WTC11 (cell line): ENCODE measurements around the gene KIRREL3.

Experiments used
- AR ChIP-seq: fragments of 250-450 bp; sonication (Bioruptor Pico); IDR thresholded peaks from 2 replicates; pipeline ENCODE4 v1.9.0; 2021; ENCODE audit warnings: mild to moderate bottlenecking
- ATF6 ChIP-seq: sonication (generic); formaldehyde crosslinking; IDR thresholded peaks from 2 replicates; pipeline ENCODE4 v1.8.1; 2023; ENCODE audit warnings: mild to moderate bottlenecking, missing genetic modification reagents
- CREB1 ChIP-seq: sonication (generic); formaldehyde crosslinking; IDR thresholded peaks from 2 replicates; pipeline ENCODE4 v1.8.0; 2023; ENCODE audit warnings: mild to moderate bottlenecking, missing genetic modification reagents
- CTCF ChIP-seq: fragments of 200-600 bp; IDR thresholded peaks from 2 replicates; pipeline ENCODE4 v1.8.0; 2022; ENCODE audit warnings: antibody characterized with exemption
- E2F1 ChIP-seq: sonication (generic); formaldehyde crosslinking; IDR thresholded peaks from 2 replicates; pipeline ENCODE4 v1.8.0; 2022; ENCODE audit warnings: mild to moderate bottlenecking, missing genetic modification reagents
- ETV6 ChIP-seq: sonication (generic); formaldehyde crosslinking; IDR thresholded peaks from 2 replicates; pipeline ENCODE4 v1.8.1; 2022; ENCODE audit warnings: mild to moderate bottlenecking, missing genetic modification reagents
- IRF1 ChIP-seq: sonication (generic); formaldehyde crosslinking; IDR thresholded peaks from 2 replicates; pipeline ENCODE4 v1.8.0; 2023; ENCODE audit warnings: missing genetic modification reagents
- MAX ChIP-seq: sonication (generic); formaldehyde crosslinking; IDR thresholded peaks from 2 replicates; pipeline ENCODE4 v1.8.0; 2022; ENCODE audit warnings: mild to moderate bottlenecking, missing genetic modification reagents
- PRDM15 ChIP-seq: sonication (generic); formaldehyde crosslinking; IDR thresholded peaks from 2 replicates; pipeline ENCODE4 v1.8.0; 2022; ENCODE audit warnings: missing genetic modification reagents
- SP1 ChIP-seq: sonication (generic); formaldehyde crosslinking; conservative IDR thresholded peaks from 2 replicates; pipeline ENCODE4 v1.8.1; 2022; ENCODE audit warnings: missing genetic modification reagents
- TCF7 ChIP-seq: sonication (generic); formaldehyde crosslinking; IDR thresholded peaks from 2 replicates; pipeline ENCODE4 v1.8.0; 2022; ENCODE audit warnings: mild to moderate bottlenecking, low read depth, missing genetic modification reagents, moderate library complexity
- TEAD4 ChIP-seq: sonication (generic); formaldehyde crosslinking; IDR thresholded peaks from 2 replicates; pipeline ENCODE4 v1.8.0; 2022; ENCODE audit warnings: mild to moderate bottlenecking, missing genetic modification reagents
- USF2 ChIP-seq: sonication (generic); formaldehyde crosslinking; IDR thresholded peaks from 2 replicates; pipeline ENCODE4 v1.8.1; 2023; ENCODE audit warnings: mild to moderate bottlenecking, missing genetic modification reagents, moderate library complexity
- ZMAT4 ChIP-seq: fragments of 250-450 bp; sonication (Bioruptor Pico); IDR thresholded peaks from 2 replicates; pipeline ENCODE4 v1.9.0; 2021; ENCODE audit warnings: mild to moderate bottlenecking

- TF ChIP-seq CTCF (no peak), TCF7 (CRISPR knock-in tag) (no peak), AR (CRISPR knock-in tag) (no peak), ATF6 (CRISPR knock-in tag) (no peak), MAX (CRISPR knock-in tag) (no peak), E2F1 (no peak), ETV6 (no peak), ZMAT4 (CRISPR knock-in tag) (no peak), USF2 (CRISPR knock-in tag) (no peak), CREB1 (no peak), TEAD4 (no peak), IRF1 (no peak), PRDM15 (no peak), SP1 (CRISPR knock-in tag) (no peak)
These were observed 254.1 kb downstream of the KIRREL3 start for GRCh38 chr11:126746443-126746842.
